Measurements from ENCODE around the gene ERG.

The ERG gene

DNA sequence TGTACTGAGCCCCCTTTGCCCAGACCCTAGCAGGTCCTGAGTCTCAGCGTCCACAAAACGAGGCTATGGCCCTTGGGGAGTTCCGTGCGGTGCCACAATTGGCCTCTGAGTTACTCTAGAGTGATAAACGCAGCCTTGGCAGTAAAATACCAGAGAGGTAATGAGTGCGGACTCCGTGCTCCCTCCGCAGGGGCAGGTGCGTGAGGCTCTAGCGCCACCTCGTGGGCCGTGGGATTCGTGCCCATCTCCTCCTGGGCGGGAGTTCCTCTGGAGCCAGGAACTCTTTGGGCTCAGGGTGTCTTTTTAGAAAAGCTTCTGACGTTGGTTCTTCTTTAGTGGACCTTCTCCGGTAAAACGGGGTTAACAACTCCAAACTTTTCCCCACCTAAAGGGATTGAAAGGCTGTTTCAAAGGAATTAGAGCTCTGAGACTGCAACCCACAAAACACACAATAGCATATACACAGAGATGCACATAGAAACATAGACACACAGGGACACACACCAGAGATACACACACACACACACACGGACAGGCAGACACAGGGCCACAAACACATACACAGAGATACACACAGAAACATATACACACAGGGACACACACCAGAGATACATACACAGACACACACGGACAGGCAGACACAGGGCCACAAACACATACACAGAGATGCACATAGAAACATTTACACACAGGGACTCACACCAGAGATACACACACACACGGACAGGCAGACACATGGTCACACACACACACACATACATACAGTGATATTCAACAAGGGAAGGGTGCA, 142.1 kb downstream of the ERG start:
- DNase-seq, result peak; percentile 48 to 69

DNA sequence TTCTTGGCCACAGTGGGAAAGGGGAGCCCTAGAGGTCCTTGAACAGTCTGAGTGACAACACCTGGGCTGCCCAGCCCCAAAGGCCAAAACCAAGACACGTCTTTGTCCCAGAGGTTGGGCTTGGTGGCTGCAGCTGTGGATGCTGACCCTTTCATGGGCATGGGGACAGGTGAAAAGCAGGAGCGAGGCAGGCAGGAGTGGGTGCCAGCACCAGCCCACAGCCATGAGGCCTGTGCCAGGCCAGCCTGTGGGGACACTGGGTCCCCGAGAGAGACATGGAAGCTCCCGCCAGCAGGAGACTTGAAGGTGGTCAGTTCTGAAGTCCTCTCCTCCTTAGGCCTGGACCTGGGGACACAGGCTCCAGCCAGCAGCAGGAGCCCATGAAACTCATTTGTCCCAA, 142.9 kb downstream of the ERG start:
- no peak for DNase-seq

DNA sequence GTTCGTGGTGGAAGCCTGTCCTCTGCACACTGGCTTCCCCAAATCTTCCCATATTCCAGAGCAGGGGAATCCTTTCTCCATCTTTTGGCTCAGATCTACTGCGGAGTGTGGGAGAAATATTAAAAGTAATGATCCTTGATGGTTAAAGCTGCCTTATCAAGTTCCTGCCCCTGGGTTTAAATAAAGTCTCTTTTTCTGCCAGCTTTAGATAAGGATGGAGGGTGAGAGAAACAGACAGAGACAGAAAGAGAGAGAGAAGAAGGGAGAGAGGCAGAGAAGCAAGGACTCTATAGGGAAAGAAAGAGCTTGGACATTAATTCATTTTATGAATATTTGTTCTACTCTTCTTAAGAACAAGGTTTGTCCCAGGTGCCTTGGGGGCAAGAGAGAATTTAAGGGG, 143.5 kb downstream of the ERG start:
- DNase-seq, result no peak

DNA sequence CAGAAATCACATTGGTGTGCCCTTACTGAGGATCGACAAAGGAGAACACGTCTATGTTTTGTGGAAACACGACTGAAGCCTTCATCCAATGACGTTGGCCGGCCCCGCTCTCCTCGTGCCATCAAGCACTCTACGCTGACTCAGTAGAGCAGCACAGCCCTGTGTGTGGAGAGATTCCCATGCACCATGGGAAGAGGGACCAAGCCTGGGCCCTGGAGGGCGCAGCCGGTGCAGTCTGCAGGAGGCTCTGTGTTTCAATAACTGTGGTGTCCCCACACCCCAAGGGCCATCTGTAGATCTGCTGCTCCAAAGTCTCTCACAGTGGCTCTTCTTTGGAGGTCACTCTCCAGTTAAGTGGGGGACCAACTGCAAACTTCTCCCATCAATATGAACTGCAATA, 144.0 kb downstream of the ERG start:
- DNase-seq, result no peak

DNA sequence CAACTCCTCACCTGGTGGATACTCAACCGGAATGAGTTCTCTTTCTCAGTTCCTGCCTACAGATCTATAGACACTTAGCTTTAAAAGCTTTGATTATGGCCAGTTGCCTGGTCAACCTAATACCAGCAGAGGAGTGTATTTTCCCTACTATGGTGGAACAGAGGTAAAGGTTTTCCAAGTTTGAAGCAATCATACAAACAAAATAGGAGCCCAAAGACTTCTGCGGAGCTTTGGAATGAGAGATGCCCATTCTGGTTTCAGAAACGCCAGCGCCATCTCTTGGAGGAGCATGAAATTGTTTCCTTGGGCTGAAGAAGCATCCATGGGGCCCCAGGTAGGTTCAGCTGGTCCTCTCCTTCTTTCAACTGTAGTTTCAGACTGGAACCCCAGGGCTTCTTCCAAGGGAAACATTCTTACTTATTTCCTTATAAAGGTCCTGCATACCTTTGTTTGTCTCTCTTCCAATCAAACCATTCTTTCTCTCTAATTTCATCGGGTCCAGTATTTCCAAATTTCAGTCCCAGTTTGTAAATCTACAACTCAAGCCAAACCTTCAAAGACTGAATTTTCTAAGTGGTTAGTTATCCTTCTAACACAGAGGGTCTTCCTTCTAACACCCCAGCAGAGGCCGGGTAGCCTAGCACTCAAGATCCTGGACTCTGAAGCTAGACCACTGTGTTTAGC, 145.6 kb downstream of the ERG start:
- DNase-seq, result peak; percentile 27 to 40

DNA sequence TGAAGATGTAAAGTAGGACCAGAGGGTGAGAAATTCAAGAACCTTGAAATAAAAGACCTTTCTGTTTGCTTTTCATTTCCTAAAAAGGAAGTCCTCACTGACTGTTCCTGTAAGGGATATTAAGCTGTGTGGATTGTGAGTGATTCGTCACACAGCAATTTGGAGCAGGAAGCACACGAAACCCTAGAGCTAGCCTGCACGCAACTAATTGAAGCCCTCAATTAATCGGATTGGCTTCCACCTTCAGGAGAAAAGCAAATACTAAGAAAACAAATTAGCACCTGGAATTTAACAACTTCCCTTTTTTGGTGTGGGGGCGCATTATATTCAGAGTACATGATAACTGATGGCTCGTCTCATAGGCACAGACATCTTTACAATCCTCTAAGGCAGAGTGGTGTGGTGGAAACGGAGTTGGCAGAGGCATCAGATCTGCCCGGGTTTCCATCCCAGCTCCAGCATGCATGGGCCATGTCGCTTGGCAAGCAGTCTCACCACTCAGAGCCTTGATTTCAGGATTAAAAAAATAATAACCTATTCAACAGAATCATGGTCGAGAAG, 146.2 kb downstream of the ERG start:
- no peak for DNase-seq

DNA sequence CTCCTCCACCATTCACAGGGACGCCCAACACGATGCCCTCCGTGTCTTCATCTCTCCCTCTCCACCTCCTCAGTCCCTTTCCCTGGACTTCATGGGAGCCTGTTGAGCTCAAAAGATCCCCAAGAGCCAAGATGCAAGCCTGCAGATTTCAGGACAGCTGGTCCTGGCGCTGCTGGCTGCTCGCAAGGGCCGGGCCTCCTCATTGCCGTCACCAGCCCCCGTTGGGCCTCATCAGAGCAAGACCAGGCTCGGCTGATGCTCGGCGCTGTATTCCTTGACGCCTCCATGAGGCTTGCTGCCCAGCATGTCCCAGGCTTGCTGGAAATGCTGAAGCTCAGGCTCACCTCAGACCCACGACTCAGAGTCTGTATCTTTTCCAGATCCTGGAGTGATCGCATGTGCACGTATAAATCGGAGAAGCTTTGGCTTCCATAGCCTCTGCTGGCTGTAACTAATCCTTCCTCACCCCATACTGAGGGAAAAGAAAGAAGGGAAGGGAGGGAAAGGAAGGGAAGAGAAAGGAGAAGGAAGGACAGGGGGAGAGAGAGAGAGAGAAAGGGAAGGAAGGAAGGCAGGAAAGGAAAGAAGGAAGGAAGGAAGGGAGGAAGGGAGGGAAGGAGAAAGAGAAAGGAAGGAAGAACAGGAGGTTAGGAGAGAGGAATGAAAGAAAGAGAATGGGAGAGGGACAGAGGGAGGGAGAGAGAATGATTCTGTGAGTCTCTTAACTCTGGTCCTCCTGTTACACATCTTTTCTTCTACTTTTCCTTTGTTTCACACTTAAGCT, 146.9 kb downstream of the ERG start:
- no peak for DNase-seq

DNA sequence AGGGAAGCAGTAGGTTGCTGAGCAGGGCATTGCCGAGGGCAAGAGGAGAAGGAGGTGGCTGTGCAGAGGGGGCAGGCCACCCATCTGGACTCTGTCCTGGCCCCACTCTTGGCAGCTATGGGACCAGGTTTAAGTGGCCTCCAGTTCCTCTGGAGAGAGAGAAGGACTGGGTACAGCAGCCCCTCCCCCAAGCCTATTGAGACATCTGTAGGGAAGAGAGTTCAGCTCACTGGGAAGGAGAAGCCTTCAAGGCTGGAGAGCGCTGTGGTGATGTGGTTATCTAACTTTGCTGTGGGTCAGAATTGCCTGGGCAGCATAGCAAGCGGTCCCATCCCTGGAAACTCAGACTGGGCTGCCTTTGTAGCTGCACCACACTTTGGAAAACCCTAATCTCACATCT, 147.6 kb downstream of the ERG start:
- no peak for DNase-seq

DNA sequence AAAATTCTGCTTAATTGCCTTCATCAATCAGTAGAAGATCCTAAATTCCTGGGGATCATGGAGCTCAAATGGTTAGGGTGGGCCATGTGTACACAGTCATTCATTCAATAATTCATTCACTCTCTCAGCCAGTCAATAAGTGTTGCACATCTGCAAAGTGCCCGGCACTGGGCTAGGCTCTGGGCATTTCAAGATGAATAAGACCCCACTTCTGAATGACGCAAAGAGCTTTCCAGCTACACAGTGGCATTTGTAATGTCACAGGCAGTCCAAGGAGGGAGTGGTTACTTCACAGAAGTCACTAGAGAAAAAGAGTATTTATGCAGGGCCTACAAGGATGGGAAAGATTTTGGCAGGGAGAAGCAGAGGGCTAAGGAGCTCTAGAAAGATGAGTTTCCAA, 148.3 kb downstream of the ERG start:
- DNase-seq, result no peak

DNA sequence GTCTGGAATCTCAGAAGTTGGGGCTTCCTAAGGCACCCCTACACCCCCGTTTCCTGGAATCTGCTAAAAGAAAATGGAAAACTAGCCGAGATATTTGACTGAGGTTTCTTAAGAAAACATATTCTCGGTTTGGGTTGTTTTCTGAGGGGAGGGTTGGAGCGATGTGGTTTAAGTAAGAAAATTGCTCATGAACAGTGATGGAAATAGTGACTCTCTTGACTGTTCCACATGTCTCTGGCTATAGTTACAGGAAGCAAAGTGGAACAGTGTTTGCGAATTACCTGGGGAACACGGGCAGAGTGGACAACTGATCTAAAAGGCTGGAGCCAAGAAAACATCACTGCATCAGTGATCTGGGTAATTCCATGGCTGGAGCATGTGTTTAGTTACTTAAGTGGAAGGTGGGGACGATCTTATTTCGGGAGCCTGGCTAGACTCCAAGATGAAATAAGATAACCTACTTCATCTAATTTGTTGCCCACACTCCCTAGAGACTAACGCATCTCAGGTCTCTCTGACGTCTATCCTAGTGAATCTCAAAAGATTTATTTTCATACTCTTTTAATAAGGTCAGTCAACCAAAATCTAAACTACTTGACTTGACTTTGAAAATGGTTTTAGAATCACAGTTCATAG, 149.0 kb downstream of the ERG start:
- DNase-seq, result no peak

DNA sequence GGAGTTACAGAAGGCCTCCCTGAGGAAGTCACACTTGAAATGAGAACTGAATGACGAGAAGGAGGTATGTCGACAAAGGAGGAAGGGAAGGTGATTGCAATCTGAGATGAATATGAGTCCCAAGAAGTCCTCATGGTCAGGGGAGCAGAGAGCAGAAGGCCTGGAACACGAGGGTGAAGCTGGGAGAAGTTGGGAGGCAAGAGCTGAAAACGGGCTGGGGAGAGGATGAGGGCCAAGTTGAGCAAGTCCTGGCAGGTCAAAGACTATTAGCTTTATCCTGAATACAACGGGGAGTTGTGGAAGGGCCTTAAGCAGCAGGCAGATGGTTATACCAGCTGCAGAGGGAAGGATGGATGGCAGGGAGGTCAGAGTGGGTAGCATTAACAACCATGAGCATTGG, 152.0 kb downstream of the ERG start:
- no peak for DNase-seq

DNA sequence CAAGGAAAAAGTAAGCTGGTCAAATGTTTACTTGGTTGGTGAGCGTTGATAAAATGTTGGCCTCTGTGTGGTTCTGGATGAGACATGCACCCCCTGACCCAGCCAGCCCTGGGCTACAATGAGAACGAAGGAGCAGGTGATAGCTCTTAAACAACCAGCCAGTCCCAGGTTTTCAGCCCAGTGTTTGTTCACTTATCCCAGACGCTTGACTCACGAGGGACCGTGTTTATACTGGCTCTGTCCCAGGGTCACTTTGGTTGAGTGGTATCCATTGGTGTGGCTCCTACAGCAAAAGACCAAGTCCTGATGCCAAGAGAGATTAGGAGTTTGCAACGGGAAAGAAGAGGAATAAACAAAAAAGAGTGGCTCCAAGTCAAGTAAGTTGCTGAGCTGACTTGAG, 154.6 kb downstream of the ERG start:
- no peak for DNase-seq

DNA sequence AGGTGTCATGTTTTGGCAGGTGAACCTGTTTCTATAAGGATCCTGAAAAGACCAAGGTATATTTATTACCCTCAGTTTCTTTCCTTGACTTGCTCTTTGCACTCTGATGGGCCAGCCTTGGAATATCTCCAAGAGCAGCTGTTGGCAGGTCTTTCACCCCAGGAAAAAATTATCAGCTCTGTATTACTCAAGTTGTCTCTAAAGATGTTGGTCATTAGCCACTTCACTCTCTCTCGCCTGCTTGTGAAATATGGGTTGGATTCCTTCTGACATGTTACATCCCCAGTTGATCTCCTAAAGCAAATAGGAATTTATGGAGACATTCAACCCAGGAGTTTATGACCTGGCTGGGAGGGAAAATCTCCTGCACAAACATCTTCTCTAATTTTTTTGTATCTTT, 155.5 kb downstream of the ERG start:
- DNase-seq, result no peak

DNA sequence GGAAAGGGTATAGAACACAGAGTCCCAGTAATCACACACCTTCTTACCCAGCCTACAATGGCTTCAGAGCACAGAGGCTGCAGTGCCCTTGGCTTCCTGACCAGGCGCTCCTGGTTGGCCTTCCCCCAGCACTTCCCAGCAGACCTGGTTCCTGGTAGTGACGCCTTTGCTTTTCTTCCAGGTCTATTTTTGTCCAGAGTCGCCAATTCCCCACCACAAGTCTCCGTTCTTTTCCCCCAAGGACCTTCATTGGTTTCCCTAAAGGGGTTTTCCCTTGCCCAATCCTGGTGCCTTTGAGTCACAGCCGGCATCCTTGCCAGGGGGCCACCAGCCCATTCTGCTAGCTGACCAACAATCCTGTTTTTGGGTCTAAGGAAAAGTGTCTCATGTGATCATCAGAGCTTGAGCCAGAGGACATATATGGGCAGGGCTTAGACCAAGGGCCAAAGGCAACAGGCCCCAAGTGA, 156.7 kb downstream of the ERG start:
- no peak for DNase-seq

DNA sequence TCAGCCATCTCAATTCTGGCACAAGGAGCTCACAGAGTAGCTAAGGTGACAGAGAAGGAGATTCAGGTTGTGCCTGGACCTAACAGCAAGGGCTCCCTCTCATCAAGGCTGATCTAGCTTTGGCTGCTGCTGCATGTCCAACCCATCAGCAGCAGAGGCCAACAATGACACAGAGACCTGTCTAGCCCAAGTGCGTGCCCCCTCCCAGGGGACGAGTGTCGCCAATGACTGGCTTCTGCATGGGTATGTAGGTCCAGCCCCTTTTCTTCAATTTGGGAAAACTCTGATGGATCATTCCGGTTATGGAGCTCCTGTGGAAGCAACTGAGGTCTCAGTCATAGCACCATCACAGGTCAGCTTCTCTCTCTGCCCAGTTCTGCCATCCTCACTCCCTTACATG, 158.1 kb downstream of the ERG start:
- DNase-seq, result no peak

DNA sequence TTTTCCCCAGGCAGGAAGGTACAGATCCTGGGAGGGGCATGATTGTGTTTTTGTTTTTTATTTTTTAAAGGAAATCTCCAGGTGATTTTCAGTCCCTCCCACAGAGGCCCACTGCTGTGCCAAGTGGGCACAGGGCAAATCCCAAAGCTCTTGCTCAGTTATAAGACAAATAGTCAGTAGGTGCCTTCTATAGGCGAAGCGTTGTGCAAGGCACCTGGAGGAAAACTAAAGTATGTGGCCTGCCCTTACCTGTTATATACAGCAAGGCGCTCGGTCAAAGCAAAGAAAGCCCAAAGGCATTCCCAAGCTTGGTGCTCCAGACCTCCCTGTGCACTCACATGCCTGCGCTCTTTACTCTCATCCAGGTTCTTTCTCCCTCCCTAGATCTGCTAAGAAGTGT, 160.5 kb downstream of the ERG start:
- DNase-seq, result no peak

DNA sequence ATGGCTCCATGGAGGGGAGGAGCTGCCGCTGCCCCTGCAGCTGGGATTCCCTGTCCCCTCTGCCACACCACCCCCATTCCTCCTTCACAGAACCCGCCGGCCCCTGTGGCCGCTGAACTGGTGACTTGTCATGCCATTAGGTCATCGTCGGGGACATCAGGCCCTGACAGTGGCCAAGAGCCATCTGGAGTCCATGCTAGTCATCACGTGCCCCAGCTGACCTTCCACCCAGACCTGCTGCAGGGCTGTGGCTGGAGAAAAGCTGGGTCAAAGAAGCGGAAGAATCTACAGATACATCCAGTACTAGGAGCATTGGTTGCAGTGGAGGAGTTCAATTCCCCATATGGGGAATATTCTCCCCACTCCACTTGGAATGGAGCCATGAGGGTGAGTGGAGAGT, 163.4 kb downstream of the ERG start:
- DNase-seq, result no peak

DNA sequence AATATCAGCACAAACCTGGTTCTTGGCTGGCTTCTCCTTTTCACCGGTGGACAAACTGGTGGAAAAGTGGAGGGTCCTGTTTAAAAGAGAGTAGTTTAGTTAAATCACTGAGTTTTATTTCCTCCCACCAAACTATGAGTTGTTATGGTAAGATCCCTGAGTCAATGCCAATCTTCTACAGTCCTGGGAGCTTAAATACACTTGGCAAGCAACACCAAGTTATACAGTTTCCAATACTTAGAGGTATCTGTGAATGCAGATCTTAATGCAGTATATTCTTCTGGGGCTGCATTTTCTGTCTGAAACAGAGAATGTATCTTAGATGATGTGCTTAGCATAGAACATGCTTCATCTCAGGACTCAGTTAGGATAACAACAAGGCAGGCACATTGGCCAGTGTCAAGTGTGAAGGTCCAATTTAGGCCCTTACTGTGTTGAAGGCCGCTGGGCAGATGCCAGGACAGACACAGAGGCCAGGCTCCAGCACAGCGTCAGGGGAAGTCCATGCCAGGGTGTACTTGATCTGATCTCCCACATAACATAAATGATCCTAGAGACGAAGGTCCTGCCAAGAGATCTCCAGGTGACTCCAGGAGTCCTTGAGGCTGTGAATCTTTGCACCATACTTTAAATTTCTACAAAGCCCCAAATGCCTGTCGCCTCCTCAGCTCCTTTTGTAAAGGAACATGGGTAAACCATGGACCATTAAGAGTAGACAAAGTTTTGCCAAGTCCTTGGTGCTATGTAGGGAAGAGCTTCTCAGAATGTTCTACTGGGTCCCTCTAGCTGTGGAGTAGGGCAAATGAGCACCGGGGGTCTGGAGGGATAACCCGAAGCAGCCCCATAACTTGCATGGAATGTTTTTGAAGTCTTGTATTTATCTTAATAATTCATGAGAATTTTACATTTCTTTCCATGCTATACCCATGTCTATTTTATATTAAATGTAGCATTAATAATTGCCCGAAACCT, 164.7 kb downstream of the ERG start:
- DNase-seq, result no peak

DNA sequence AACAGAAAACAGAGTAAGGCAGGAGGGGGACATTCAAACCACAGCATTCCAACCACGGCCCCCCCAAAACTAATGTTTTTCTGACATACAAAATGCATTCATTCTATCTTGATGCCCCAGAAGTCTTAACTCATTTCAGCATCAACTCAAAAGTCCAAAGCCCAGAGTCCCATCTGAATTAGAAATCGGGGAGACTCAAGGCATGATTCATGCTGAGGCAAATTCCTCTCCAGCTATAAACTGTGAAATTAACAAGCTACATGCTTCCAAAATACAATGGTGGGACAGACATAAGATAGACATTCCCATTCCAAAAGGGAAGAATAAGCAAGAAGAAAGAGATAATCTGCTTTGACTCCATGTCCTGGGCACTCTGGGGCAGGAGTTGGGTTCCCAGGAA, 167.6 kb downstream of the ERG start:
- no peak for DNase-seq
